GM21526 (cell line): ENCODE measurements around the gene KHDRBS2.

Experiments used
- ATAC-seq: cut with Tn5 transposase; IDR thresholded peaks from one replicate; pipeline ENCODE4 v1.9.1; 2021; ENCODE audit warnings: moderate library complexity; ENCODE audit not compliant: unreplicated experiment, low FRiP score

KHDRBS2 gene

GRCh38 chr6:62192593-62192992 lies 93.4 kb downstream of the KHDRBS2 start:
- no peak for ATAC-seq

DNA sequence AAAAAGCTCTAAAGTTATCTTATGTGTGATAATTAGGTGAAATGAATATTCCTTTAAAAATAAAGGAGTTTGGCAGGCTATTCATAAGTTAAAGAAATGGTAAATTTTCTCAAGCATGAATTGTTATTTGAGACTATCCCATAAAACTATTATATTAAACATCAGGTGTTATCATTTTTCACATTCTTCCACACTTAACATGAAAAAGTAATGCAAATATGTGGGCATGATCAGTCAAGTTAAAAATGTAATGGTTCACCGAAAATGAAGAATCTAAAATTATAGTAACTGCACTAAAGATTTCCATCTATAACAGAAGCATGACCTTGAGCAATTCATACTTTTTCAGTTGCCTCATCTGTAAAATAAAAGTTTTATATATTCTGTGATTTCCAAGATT lies 110.8 kb downstream of the KHDRBS2 start:
- ATAC-seq = no peak

GRCh38 chr6:62174548-62174947 lies 111.5 kb downstream of the KHDRBS2 start:
- ATAC-seq = no peak

DNA sequence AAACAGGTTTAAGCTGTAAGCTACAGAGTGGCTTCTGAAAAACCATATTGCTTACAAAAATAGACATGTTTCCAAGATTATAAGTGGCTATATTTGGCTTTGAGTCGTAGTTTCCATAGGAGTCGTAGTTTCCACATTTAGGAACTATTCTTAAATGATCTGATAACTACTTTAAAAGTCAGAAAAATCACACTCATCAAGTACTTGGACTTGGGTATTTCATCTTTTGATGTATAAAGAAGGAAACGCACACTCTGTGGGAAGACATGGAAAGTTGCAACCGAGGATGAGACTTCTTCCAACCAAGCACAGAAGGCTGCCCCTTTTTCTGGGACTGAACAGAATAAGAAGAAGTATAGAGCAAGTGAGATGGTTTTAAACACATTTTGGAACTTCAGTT lies 118.3 kb downstream of the KHDRBS2 start:
- ATAC-seq = no peak

DNA sequence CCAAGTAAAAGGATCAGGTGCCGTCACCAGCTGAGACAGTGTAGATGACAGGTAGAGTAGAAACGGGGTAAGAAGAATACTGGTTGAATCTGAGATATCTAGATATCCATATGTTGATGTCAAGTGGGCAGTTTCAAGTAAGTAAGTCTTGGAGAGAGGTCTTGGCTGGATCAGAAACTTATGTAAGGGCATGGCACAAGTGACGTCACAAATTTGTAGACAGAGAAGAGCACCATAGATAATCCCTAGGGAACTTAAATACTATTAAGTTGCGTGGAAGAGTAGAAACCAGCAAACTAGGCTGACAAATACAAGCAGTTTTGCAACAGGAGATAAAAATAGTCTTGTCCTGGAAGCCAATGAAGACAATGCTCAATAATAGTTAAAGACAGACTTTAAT lies 123.2 kb downstream of the KHDRBS2 start:
- ATAC-seq = no peak

DNA sequence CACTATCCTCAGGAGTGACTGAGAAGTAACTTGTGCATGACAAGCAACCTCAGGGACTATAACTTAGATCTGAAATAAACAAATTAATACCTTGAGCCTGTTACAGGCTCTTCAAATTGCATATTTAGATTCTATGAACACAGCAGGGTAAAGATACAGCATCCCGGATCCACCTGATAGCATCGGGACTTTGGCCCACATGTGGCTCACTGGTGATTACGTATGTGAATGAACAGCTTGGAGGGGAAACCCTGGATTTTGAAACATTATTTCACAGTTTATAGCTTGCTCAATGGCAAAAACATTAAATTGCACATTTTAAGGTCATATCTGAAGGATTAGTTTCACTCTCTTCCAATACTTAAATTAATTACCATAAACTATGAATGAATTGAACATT lies 133.2 kb downstream of the KHDRBS2 start:
- ATAC-seq = no peak

DNA sequence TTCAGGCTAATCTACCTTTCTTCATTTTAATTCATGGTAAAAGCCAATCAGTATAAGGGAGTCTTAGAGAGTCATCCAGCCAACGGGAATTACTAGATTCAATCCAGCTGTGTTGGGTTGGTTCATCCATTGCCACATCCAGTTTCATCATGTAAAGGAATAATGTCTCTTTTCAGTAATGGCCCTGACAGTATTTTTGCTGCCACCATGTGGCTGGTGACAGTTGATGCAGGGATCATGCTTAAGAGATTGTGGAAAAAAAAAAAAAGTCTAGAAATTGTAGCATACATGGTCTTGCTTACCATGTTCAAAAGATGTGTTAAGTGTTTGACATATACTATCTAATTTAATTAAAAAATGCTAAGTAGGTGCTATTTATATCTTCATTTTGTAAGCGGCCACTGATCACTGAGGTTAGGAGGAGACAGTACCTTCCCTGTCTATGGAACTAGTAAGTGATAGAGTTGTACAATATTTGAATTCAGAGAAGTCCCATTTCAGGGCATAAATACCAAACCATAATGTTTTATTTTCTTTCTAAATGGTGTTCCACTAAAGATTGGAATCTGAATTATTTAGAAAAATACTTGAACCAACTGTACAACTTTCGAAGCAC lies 135.9 kb downstream of the KHDRBS2 start:
- peak; percentile 65 for ATAC-seq

DNA sequence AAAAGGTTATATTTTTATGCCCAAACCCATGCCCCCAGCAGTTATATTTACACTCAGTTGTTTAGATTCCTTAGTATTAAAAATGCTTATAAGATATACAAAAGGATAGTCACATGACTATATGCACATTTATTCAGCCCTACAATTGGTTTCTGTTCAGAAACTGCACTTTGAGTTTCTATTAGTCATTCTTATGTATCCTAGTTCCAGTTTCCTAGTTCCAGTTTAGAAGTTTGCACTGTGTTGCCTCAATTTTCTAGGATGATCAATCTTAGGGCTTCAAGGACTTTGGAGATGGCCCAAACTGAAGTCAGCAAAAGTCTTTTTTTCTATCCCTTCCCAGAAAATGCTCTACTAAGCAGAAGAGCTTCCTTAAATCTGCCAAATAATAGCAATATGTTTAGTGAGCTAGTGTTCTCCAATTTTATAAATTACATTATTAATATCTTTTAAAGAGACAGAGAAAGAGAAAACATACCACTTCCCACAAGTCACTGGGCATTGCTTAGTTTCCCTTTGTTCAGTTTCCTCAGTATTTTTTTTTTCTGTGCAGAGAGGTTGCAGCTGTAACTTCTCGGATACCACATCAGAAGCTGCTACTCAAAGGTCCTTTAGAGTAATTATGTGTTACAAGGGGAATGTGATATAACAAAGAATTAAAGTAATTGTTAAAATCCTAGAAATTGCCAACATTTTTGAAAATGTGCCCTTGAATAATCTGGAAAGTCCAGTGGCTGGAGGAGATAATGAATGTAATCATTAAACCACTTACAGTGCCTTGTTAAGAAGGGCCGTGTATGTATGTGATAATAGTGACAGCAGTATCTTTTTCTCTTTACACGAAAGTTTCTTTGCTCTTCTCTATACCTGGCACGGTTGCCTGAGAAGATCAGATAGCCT lies 138.8 kb downstream of the KHDRBS2 start:
- no peak for ATAC-seq

- no peak for ATAC-seq
Measured at GRCh38 chr6:62129127-62129526, 156.9 kb downstream of the KHDRBS2 start.

- no peak for ATAC-seq
Measured at GRCh38 chr6:62119401-62119800, 166.6 kb downstream of the KHDRBS2 start.

GRCh38 chr6:62103186-62103859 lies 182.7 kb downstream of the KHDRBS2 start:
- no peak for ATAC-seq

GRCh38 chr6:62102387-62102786 lies 183.6 kb downstream of the KHDRBS2 start:
- no peak for ATAC-seq

GRCh38 chr6:62090442-62091229 lies 195.4 kb downstream of the KHDRBS2 start:
- no peak for ATAC-seq

GRCh38 chr6:62089781-62090180 lies 196.2 kb downstream of the KHDRBS2 start:
- no peak for ATAC-seq

GRCh38 chr6:62086047-62086446 lies 200.0 kb downstream of the KHDRBS2 start:
- ATAC-seq = no peak

DNA sequence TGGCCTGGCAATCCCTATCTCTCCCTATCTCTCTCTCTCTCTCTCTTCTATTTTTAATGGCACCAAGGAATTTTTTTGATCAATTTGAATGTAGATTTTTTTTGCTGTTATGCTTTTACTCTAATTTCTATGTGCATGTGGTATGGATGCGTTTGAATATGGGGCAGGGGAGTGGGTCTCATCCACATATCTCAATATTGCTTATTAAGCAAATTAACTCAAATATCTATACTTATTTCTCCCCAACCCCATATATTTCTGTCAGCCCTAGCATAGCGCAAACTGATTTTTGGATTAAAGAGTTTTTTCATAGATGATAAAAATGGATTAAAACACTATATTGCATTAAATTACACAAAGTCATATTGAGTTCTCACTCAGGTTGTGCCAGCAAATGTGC lies 210.2 kb downstream of the KHDRBS2 start:
- no peak for ATAC-seq

GRCh38 chr6:62059901-62060300 lies 226.1 kb downstream of the KHDRBS2 start:
- ATAC-seq = no peak

DNA sequence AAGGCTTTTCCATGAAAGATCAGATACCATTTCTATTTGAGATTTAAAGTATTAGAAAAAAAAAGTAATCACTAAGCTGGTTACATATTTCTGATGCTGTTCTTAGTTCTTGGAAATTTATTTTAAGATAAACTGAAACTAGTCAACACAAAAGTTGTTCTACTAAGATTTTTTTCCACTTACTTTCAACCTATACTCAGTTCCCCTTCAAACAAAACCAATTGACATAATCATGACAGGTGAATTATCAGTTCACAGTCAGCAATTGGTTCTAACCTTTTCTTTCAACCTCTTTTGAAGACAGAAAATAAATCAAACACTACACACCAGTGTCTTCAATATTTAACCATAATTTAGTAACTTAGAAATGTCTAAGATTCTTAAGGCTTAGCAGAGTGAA lies 228.7 kb downstream of the KHDRBS2 start:
- no peak for ATAC-seq

GRCh38 chr6:62045502-62045901 lies 240.5 kb downstream of the KHDRBS2 start:
- ATAC-seq = no peak

DNA sequence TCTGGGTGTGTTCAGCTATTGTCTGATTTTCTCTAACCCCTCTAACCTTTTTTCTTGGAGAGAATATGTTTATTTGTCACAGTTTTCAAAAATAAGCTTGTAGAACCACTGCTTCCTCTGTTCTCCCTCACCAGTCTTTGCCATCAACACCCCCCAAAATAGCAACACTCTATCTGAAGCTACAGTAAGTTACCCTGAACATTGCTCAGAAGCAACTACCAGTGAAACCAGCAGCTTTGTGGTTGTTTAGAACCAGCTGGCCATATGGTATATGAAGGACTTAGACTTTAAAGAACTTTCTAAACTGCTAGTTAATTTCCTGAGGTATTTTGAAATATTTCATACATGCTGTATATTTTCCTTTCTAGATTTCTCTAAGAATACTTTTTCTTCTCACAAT lies 242.9 kb downstream of the KHDRBS2 start:
- no peak for ATAC-seq

DNA sequence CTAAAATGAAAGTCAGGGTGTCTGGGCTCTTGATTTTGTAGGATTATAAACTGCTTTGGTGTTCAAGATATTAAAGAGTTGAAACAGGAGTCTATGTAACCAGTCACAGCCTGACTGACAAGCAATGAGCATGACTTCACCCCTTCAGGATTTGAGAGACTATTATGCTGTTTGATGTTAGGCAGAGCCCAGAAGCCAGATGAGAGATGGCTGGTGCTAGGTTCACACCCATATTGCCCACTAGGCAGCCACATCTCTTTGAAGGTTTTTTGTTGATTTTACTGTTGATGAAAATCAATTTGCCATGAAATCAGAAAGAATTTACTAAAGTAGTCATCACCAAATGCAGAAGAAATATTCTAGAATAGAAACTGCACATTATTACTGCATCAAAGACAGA lies 243.6 kb downstream of the KHDRBS2 start:
- ATAC-seq = no peak
